Measurements from ENCODE around the gene WDR18.

Gene WDR18, protein sequence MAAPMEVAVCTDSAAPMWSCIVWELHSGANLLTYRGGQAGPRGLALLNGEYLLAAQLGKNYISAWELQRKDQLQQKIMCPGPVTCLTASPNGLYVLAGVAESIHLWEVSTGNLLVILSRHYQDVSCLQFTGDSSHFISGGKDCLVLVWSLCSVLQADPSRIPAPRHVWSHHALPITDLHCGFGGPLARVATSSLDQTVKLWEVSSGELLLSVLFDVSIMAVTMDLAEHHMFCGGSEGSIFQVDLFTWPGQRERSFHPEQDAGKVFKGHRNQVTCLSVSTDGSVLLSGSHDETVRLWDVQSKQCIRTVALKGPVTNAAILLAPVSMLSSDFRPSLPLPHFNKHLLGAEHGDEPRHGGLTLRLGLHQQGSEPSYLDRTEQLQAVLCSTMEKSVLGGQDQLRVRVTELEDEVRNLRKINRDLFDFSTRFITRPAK

DNA sequence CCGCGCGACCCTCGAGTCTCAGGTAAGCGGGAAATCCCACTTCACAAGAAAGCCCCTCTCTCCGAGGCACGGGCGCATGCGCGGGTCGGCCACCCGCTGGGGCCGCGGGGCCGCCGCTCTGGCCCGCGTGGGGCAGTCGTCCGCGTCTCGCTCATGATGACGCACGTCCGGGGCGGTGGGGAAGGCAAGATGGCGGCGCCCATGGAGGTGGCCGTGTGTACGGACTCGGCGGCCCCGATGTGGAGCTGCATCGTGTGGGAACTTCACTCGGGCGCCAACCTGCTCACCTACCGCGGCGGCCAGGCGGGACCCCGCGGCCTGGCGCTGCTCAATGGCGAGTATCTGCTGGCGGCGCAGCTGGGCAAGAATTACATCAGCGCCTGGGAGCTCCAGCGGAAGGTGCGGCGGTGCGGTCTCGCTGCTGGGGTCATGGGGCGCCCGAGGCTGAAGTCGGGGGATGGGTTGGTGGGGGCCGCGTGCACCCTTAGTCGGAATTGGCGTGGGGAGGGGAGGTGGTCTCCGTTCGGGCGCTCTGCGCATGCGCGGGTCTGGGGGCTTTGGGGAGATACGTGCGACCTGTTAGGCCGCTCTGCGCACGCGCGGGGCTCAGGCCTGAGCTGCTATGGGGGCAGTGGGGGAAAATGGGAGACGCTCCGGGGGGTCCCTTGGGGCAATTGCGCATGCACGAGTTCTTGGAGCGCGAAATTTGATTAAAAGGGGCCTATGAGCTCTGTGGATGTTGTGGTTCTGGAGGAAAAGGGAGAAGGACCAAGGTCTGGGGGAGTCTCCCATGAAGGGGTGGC lies at the start of gene WDR18:
WDR18 (plus strand) TSS at position 181 of the 803 bp plus-strand sequence; CDS start at position 190, 9 bp downstream.
- peak; percentile 45 to 97 (median 88) for DNase-seq

DNA sequence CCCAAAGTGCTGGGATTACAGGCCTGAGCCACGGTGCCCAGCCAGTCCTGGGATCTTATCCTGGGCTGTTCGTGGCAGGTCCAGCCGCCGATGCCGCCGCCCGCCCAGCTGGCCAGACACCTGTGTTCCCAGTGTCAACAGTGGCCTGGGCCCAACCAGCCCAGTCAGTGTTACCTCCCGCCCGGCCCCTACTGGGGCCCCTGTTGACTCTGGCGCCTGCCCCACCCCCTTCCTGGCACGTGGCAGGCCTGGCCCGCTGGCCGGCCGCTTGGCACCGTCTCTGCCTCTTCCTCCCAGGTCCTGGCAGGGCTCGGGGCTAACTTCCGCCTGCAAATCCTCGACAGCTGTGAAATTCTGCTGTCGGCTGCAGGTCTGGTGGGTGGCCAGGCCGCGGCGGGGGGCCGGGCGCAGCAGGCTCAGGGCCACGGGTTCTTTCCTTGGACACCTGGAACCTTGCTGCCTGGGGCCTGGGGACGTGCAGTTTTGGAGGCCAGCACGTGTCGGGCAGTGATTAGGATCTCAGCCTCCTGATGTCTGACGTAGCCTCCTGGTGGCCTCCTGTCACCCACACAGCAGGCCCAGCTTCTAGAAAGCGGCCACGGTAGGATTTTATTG lies 49.2 kb upstream of the WDR18 start:
- peak in 50 of 56 donors; percentile 12 to 83 (median 58) for DNase-seq

DNA sequence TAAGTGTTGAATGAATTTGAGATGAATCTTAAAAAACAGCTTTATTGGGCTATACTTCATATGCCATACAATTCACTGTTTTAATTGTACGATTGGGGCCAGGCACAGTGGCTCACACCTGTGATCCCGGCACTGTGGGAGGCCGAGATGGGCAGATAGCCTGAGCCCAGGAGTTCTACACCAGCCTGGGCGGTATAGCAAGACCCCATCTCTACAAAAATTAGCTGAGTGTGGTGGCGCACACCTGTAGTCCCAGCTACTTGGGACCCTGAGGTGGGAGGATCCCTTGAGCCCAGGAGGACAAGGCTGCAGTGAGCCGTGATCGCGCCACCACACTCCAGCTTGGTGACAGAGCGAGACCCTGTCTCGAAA lies 48.0 kb upstream of the WDR18 start:
- DNase-seq = no peak

DNA sequence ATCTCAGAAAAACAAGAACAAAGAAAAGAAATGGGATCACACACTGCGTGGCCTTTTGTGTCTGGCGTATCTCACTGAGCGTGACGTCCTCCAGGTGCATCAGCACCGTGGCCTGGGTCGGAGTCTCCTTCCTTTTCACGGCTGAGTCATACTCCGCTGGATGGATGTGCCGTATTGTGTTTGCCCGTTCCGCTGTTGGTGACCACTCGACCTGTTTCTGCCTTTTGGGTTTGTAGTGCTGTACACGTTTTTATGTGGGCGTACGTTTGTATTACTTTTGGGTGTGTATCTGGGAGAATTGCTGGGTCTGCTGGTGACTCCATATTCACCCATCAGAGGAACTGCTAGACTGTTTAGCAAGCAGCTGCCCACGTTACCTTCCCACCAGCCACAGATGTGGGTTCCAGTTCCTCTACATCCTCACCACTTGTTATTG lies 46.9 kb upstream of the WDR18 start:
- DNase-seq = no peak

DNA sequence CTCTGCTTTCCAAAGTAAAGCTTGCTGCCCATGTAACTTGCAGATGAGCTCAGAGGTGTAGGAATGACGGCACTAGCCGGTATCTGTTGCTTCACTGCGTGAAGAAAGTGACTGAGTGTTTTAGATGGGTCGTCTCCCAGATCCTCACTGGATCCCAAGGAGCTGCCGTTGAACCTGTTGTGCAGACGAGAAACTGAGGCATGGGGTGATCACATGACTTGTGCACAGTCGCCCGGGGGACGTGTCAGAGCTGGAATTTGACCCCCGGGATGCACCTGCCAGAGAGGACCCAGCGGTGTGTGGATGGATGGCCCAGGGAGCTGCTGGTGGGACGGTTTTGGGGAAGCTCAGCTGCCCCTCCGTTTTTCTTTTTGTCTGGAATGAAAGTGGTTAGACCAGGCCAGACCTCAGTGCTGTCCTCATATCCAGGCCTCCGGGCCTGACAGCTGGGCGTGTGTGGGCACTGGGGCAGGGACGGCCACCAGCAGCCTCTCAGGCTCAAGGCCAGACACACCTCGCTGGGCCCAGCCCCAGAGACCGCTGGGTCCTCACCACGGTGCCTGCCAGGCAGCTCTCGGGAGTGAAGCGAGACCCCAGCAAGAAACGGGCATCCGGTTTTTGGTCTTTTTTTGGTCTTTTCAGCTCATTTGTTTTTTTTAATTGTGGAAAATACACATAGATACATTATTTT lies 45.8 kb upstream of the WDR18 start:
- DNase-seq = no peak

DNA sequence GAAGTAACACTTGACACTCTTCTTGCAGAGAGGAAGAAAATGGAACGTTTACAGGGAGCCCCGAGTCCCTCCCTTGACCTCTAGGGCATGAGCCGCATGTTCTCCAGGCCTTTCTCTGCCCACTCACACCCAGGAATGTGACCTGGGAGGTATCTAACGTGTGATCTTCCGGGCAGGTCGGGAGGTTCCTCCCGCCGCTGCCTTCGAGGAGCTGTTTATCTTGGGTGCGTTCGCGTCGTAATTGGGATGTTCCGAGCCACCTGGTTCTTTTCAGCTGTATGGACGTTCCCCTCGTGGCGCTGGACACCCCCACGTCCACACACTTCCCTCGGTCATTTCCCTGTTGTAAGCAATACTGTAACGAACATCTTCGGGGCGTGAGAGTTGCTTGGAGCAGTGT lies 44.7 kb upstream of the WDR18 start:
- no peak for DNase-seq

DNA sequence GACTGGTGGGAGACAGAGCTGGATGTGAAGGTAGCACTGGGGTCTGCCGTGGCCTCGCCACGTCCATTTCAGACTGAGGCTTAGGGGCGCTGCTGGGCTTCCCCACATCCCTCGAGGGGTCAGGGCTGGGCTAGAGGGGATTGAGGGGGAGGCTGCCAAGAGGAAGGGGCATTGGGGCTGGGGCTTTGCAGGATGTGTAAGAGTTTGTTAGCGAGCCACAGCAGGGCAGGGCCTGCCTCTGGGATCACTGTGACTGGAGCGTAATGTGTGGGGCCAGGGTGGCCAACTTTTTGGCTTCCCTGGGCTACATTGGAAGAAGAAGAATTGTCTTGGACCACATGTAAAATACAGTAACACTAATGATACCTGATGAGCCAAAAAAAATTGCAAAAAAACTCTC lies 44.2 kb upstream of the WDR18 start:
- DNase-seq = no peak

DNA sequence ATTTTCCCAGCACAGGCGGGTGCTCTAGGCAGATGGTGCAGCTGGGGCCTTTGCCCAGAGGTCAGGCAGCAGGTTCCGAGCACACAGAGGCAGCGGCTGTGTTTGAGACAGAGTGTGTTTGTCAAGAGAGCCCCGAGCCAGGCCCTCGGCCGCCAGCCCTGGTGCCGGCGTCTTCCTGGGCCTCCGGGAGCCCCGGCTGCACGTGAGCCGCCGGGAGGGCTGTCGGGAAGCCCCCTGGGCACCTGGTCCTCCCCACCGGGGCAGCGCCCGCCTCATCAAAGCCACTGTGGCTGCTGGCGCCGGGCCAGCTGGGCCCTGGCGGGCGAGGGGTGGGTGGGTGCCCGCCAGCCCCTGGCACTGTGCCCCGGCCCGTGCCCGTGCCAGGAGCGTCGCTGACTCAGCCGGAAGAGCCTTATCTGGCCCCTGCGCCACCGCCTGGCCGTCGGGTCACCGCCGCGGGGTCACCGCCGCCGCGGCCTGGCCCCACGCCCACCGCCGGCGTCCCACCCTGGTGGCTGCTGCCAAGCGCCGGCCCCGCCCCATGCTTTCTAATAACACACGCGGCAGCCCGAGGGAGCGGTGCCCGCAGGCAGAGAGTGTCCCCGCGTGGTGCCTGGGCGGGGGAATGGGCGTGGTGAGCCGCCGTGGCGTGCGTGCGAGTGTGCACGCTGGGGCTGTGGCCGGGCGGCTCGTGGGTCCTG lies 43.4 kb upstream of the WDR18 start:
- DNase-seq = peak in 53 of 56 donors; percentile 13 to 94 (median 64)

DNA sequence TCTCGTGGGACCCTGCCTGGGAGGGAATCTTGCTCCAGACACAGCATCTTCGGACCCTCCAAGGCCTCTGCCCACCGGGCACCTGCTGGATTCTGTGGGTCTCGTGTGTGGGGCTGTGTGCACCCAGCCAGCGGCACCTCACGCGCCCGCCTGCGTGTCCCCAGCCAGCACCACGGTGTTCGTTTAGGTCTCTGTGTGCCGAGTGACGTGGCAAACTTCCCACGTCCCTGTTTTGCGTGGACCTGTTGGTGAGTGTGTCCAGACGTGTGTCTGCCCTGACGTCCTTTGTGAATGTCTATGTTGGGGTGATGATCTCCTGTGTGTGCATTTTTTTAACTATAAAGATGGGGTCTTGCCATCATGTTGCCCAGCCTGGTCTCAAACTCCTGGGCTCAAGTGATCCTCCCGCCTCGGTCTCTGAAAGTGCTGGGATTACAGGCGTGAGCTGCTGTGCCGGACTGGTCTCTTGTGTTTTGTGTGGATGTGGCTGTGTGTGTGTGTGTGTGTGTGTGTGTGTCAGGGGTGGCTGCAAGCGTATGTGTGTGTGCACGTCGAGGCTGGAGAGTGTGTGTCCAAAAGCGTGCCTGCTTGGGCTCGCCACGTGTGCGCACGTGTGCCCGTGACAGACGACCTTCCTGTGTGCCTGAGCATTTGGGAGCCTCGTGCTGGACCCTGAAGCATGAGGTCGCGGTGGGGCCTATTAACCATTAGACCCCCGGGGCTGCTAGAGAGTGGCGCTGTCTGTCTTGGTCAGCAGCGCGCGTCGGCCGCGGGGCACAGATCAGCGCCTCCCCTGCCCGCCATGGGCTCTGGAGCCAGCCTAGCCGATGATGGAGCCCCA lies 42.6 kb upstream of the WDR18 start:
- no peak for DNase-seq

DNA sequence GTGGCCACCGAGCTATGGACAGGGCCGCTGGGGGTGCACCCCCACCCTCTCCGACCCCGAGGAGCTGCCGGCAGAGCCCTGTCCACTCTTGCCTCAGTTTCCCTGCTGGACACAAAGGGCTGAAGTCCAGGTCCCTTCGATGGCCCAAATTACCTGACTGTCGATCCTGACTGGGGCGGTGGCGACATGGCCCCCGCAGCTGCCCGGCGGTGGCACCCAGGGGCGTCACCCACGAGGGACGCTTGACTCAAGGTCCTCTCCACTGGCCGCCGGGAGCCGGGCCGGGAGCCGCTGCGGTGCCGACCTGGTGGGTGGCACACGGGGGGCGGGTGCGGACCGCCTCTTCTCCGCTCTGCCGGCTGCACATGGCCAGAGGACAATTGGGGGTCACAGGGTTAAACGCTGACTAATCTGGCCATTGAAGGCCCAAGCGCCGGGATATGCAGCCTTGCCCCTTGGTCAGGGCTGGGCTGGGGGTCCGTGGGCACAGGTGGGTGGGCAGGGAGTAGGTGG lies 42.0 kb upstream of the WDR18 start:
- DNase-seq = no peak

DNA sequence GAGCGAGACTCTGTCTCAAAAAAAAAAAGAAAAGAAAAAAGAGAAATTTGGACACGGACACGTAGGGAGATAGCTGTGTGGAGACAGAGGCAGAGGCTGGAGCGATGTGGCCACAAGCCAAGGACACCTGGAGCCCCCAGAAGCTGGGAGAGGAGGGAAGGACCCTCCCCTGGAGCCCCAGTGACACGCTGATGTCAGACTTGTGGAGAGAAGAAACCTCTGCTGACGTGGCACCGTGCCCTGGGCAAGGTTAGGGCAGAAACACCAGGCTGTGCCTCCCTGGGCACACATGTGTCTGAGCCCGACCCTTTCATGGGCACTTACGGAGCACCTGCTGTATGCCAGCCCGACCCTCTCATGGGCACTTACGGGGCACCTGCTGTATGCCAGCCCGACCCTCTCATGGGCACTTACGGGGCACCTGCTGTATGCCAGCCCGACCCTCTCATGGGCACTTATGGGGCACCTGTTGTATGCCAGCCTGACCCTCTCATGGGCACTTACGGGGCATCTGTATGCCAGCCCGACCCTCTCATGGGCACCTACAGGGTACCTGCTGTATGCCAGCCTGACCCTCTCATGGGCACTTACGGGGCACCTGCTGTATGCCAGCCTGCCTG lies 40.5 kb upstream of the WDR18 start:
- DNase-seq = no peak

DNA sequence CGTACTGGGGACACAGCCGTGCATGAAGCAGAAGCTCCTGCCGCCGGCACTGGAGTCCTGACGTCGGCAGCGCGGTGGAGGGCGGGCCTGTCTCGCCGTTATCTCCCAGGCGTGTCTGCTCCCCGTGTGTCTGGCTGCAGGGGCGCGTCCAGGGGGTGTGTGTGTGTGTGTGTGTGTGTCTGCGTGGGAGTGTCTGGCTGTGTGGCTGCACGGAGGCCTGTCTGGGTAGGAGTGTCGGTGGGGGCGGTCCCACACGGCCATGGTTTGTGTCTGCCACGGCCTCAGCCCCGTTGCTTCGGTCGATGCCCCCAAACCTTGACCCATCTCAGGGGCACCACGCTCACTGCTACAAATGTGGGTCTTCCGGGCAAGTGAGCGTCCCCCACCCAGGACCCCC lies 40.0 kb upstream of the WDR18 start:
- DNase-seq = peak in 1 of 56 donors; percentile 25

DNA sequence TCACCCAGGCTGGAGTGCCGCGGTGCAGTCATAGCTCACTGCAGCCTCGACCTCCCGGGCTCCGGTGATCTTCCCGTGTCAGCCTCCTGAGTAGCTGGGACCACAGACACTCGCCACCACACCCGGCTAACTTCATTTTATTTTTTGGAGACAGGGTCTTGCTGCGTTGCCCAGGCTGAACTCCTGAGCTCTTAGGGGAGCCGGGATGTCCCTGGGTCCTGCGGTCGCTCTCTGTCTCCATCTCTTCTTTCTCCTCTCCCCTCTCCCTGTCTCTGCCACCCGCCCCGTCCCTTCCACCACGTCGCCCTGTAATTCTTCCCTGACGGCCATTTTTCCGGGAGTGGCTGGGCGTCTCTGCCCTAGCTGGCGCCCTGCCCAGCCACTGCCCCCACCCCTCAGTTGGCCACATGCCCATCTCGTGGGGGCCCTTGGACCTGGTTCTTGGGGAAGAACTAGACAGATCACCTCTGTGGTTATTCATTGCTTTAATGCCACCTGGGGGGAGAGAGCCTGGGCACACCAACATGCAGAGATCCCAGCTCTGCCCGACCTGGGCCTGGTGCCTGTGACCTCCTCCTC lies 39.4 kb upstream of the WDR18 start:
- DNase-seq = no peak

DNA sequence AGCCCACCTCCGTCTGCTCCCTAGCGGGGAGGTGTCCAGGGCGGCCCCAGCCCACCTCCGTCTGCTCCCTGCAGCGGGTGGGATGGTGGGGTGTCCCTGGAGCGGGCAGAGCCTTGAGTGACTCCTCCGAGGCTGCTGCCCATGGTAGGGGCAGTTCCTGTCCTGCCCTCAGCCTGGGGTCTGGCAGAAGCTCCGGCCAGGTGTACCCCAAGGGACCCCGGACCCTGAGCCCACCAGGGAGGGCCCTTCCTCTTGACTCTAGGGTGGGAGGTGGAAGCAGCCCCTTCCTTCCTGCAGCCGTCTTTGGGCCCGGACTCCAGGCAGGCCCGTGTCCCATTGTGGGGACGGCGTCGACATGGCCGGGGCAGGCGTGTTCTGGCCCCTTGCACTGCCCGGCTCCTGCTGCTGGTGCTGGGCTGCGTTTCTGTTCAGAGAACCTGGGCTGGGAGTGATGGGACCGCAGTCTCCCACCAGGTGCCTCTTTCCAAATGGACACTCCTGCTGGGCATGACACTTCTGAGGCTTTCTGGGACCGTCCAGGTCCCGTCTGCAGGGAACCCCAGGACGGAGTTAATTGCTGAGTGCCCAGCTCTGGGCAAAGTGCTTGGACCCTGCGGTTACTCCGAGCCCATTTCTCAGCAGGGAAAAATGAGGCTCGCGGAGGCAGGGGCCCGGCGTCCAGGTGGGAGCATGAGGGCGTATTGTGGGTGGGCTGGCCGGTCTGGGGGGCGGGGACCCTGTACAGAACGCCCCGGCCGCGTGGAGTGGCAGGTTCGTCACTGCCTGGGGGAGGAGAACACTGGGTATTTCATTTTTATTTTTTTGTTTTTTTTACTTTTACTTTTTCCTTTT lies 38.5 kb upstream of the WDR18 start:
- no peak for DNase-seq

DNA sequence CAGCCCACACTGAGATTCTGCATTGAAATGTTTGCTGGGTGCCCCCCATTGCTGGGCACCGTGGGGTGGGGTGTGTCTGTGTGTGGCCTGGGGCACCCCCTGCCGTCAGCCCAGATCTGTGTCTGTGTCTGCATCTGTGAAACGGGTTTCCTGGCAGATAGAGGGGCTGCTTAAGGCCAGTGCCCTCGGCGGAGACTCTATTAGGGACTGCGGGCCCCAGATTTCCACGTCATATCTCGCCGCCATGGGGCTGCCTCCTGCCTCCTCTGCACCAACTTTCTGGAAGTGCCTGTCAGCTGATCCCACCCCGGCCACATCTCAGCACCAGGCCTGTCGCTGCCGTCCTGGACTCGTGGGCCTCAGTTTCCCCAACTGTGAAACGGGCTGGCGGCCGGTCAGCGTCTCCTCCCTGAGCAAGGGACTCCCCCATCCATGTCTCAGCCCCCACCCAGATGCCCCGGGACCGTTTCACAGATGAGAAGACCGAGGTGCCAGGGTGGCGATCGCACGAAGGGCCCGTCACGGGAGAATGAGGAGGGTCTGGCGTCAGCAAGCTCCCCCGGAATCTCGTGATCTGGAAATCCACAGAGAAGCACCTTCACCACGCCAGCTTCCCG lies 36.9 kb upstream of the WDR18 start:
- DNase-seq = peak in 1 of 56 donors; percentile 40

DNA sequence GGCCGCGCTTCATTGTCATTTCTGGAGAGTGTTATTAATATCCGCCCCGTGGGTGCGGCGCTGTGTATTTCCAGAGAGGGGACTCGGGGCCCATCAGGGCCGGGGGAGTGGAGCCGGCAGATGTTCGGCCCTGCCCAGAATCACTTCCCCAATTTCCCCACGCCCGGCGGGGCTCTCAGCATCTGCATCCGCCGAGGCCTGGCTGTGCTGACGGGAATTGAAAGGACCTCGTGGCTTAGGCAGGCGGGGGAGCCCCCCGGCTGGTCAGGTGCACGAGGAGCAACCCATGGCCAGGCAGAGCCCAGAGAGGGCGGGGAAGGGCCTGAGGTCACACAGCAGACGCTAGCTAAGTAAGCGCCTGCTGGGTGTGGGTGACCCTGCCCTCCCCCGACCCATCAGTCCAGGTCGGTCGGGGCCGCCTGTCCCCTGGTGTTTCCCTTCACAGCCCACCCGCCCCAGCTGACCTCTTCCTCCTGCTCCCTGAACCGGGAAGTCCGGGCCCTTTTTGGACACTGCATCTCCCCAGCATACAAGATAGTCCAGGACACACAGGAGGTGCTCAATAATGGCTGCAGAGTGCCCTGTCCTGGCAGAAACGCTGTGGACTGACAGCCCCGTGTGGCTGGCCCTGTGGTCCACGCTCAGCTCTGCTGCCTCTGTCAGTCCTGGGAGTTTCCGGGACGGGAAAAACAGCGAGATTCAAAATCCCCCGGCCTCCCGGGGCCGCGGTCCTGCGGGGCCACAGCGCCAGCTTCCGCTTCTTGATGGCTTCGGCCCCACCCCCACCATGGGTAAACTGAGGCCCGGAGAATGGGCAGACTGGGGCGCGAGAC lies 36.2 kb upstream of the WDR18 start:
- DNase-seq = peak in 23 of 56 donors; percentile 6 to 67 (median 26)
